ENCODE data around the gene SLC22A2. TPM values are rescaled to one million over a fixed set of nuclear protein-coding genes. Genes with fewer than 3 reads are reported as not detected.

The SLC22A2 gene
- total RNA-seq, 1 donor from 2014 or later: not detected

DNA sequence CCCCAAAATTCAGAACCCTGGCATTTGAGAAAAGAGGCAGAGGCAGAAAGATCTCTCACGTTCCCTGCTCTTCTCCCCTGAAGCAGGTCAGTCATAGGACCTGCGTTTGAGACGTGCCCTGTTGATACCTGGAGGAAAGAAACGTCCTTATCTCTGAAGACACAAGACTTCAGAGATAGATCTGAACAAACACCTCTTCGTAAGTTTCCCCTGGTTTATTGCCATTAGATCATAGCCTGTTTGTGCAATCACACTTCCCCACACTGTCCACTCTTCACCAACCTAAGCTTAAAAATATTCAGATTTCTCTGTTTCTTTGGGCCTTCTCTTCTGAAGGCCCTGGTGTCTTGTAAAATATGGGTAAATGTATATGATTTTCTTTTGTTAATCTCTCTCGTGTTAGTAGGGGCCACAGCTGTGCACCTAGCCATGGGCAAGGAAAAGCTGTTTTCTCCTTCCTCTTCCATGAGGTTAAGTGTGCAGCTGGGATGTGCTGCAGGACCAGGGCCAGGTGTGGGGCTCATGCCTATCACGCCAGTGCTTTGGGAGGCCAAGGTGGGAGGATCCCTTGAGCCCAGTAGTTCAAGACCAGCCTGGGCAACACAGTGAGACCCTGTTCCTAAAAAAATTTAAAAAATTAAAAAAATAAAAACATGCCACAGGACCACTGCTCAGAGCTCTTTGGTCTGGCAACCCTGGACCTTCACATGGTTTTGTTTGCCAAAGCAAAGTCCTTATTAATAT is 4.7 kb upstream of the SLC22A2 start:
- Histone ChIP-seq H3K27ac (no peak overlapping the region), H3K9me3 (no peaks in the 10 kb centered on the region), H3K27me3 (ENCODE audit: low read depth) (no peaks in the 10 kb centered on the region), H3K4me3 (no peak overlapping the region), H3K4me1 (no peaks in the 10 kb centered on the region), H3K36me3 (no peaks in the 10 kb centered on the region)
- TF ChIP-seq, protein P1, sequence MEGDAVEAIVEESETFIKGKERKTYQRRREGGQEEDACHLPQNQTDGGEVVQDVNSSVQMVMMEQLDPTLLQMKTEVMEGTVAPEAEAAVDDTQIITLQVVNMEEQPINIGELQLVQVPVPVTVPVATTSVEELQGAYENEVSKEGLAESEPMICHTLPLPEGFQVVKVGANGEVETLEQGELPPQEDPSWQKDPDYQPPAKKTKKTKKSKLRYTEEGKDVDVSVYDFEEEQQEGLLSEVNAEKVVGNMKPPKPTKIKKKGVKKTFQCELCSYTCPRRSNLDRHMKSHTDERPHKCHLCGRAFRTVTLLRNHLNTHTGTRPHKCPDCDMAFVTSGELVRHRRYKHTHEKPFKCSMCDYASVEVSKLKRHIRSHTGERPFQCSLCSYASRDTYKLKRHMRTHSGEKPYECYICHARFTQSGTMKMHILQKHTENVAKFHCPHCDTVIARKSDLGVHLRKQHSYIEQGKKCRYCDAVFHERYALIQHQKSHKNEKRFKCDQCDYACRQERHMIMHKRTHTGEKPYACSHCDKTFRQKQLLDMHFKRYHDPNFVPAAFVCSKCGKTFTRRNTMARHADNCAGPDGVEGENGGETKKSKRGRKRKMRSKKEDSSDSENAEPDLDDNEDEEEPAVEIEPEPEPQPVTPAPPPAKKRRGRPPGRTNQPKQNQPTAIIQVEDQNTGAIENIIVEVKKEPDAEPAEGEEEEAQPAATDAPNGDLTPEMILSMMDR (IDR thresholded peaks at IDR 0.05): no peak
- ATAC-seq (no peak), DNase-seq (no peak)
- intact Hi-C loops (cut with DNase I): no loop called here

DNA sequence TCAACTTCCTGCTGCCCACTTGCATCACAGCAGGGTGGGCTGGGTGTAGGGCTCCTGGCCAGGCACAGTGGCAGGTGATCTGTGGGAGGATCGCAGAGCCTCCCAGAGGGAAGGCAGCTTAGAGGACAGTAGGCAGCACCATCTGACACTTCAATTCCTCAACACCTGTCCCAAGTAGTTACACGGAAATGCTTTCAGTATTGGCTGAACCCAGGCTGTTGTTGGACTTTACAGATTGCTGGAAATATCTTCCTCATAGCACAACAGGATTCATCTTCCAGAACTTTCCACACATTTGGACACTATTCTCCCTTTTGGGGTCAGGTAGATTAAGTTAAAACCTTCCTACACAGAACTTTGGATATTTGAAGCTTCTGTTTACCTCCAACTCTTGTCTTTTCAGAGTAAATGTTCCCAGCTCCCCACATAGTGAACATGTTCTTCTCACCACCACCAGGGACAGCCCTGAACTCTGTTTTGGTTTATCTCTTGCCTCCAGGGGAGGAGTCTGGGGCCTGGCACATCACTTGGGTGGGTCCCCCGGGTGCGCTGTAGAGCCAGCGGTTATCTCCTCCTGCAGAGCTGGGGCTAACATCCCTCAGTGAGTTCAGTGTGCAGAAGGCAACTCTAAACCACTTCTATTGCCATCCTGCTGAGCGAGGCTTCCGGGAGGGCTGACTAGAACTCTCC is 3.5 kb upstream of the SLC22A2 start:
- DNase-seq: no peak
- Histone ChIP-seq H3K27me3 (ENCODE audit: low read depth) (no peaks in the 10 kb centered on the region), H3K36me3 (no peaks in the 10 kb centered on the region), H3K27ac (no peak overlapping the region), H3K9me3 (no peaks in the 10 kb centered on the region), H3K4me1 (no peaks in the 10 kb centered on the region), H3K4me3 (no peak overlapping the region)
- no peak for ATAC-seq
- TF ChIP-seq, protein P1 (IDR thresholded peaks at IDR 0.05): no peak
- intact Hi-C loops (cut with DNase I): no loop called here

DNA sequence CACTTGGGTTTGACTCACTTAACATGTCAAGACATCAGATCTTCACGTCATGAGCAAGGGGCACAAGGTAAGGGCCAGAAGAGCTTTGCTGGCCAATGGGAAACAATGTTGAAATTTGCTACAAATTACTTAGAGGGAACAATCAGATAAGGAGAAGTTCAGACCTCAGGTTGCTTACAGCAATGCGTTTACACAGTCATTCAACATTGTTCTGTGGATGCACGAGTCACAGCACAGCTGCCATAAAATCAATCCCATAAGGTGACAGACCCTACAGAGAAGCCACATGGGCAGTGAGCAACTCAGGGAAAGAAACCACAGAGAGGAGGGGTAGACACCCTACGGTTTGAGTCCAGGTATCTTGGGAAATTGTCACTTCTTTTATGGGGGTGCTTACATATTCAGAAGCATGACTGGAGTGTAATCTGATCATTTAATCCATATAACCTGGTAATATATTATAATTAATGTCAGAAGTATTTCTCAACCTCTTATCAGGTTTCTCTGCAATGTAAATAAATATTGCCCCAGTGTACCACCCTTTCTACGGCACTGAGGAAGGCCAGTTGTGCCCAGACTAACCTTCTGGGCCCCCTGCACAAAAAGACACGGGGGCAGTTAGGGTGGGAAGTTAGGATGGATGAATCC is 2.3 kb upstream of the SLC22A2 start:
- H3K27ac ChIP-seq: no peak overlapping the region
- H3K36me3 ChIP-seq: no peaks in the 10 kb centered on the region
- no peaks in the 10 kb centered on the region for H3K9me3 ChIP-seq
- no peaks in the 10 kb centered on the region for H3K4me1 ChIP-seq
- intact Hi-C loops (cut with DNase I): no loop called here
- H3K27me3 ChIP-seq (ENCODE audit: low read depth): no peaks in the 10 kb centered on the region
- no peak for DNase-seq
- TF ChIP-seq, protein P1 (IDR thresholded peaks at IDR 0.05): no peak
- ATAC-seq: no peak
- no peak overlapping the region for H3K4me3 ChIP-seq

DNA sequence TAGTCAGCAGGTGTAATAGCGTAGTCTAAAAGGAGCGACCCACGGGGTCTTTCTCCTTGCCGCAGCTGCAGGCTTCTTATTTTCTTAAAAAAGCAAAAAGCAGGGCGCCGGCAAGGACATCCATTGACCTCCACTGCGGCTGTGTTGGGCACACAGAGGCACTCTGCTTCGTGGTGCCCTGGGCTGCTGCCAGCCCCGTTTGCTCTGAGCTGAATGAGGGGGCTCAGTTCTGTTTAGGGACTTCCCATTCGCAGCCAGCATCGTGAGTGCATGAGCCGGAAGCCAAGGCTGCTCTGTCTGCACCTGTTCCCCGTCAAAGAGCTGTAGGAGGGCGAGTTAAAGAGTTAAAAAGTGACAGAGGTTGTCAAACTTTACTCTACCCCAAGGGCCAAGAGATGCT is 1.7 kb upstream of the SLC22A2 start:
- ATAC-seq: no peak
- H3K4me1 ChIP-seq: no peaks in the 10 kb centered on the region
- TF ChIP-seq, protein P1 (IDR thresholded peaks at IDR 0.05): no peak
- no peaks in the 10 kb centered on the region for H3K9me3 ChIP-seq
- no peaks in the 10 kb centered on the region for H3K36me3 ChIP-seq
- H3K27me3 ChIP-seq (ENCODE audit: low read depth): no peaks in the 10 kb centered on the region
- H3K27ac ChIP-seq: no peak overlapping the region
- no peak overlapping the region for H3K4me3 ChIP-seq
- DNase-seq: no peak
- intact Hi-C loops (cut with DNase I): no loop called here

DNA sequence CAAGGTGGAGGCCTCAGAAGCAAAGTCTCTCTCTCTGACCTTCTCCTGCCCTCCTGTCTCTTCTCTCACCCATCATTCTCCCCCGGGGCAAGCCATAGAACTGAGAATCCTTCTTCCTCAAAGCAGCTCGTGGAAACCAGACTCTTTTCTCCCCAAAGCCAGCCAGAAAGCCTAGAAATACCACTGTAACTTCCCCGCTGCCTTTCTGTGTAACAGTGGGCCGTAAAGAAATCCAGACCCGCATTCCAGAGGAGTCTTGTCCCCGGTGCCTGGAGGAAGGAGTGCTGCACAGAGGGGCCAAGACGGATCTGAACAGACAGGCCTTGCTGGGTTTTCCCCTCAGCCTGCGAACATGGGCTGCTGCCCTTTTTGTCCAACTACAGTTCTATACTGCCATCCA is 977 bp upstream of the SLC22A2 start:
- no peaks in the 10 kb centered on the region for H3K27me3 ChIP-seq (ENCODE audit: low read depth)
- no peak for DNase-seq
- TF ChIP-seq, protein P1 (IDR thresholded peaks at IDR 0.05): no peak
- H3K4me1 ChIP-seq: no peaks in the 10 kb centered on the region
- intact Hi-C loops (cut with DNase I): no loop called here
- H3K27ac ChIP-seq: no peak overlapping the region
- H3K9me3 ChIP-seq: no peaks in the 10 kb centered on the region
- no peak overlapping the region for H3K4me3 ChIP-seq
- no peaks in the 10 kb centered on the region for H3K36me3 ChIP-seq
- no peak for ATAC-seq

All from lower lobe of right lung (tissue), 2 donors.